ENCODE results near the gene KCNN1.
A peak's percentile ranks its signal among the peaks of the same experiment; 100 is the strongest.

Gene KCNN1

DNA sequence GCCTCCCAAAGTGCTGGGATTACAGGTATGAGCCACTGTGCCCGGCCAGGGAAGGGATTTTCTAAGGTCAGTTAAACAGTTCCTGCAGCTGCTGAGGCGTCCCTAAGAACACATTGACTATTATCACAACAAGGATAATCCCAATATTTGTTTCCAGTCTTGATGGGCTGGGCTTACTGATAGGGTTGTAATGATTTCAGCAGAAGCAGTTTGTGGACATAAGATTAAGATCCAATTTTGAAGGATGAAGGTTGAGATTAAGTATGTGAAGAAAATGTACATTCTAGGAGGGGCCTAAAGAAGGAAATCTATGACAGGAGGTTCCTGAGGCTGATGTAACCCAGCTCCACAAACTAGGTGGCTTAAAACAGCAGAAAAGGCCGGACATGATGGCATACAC lies 44.8 kb upstream of the KCNN1 start:
- Histone ChIP-seq H3K23ac (ENCODE audit: low read length in 2 of 2) (no peak overlapping the region), H3K27ac (ENCODE audit: low read length, poor library complexity, severe bottlenecking) (no peak overlapping the region), H3K27me3 (ENCODE audit: control insufficient read depth in 1 of 2, insufficient read depth in 1 of 2, low read length in 2 of 2) (peaks cover 0 to 21% of the 10 kb centered on the region in 2 experiments), H2BK120ac (ENCODE audit: low read depth, low read length) (no peak overlapping the region), H2BK5ac (ENCODE audit: low read depth, low read length, poor library complexity, severe bottlenecking) (no peak overlapping the region), H3K4me1 (ENCODE audit: control insufficient read depth, insufficient read depth, low read depth, low read length) (no peaks in the 10 kb centered on the region), H3K4me2 (ENCODE audit: low read length, poor library complexity, severe bottlenecking) (no peak overlapping the region), H2BK12ac (ENCODE audit: low read length in 2 of 2) (no peak overlapping the region), H4K91ac (ENCODE audit: low read length) (no peak overlapping the region), H3K9ac (ENCODE audit: low read length) (no peak overlapping the region), H3K4ac (ENCODE audit: low read depth in 1 of 2, low read length in 2 of 2) (no peak overlapping the region), H4K8ac (ENCODE audit: low read length) (no peak overlapping the region), H3K4me3 (ENCODE audit: insufficient read depth in 1 of 2, low read depth in 1 of 2, low read length in 2 of 2) (no peak overlapping the region), H3K9me3 (ENCODE audit: control insufficient read depth, low read length) (peaks cover 3% of the 10 kb centered on the region), H2AFZ (ENCODE audit: low read depth, low read length) (no peak overlapping the region), H3K18ac (ENCODE audit: low read depth in 1 of 2, low read length in 2 of 2) (no peak overlapping the region), H2BK15ac (ENCODE audit: low read depth, poor library complexity, severe bottlenecking) (no peak overlapping the region), H2AK5ac (ENCODE audit: low read length, severe bottlenecking) (no peak overlapping the region), H3K79me1 (replicated peaks; ENCODE audit: low read length, poor library complexity, severe bottlenecking) (no peaks in the 10 kb centered on the region), H3K14ac (ENCODE audit: low read length in 2 of 2) (no peak overlapping the region), H3K36me3 (ENCODE audit: control insufficient read depth in 1 of 2, insufficient read depth in 2 of 2, low read depth in 1 of 2, low read length in 2 of 2) (no peaks in the 10 kb centered on the region)
- WGBS = 56% methylated on average over 3 of the region's 3 CpGs
- no peak for DNase-seq

GRCh38 chr19:17926044-17926443 lies 40.9 kb upstream of the KCNN1 start:
- no peak overlapping the region for H3K18ac ChIP-seq (ENCODE audit: low read depth in 1 of 2, low read length in 2 of 2)
- no peak overlapping the region for H3K4me2 ChIP-seq (ENCODE audit: low read length, poor library complexity, severe bottlenecking)
- no peak overlapping the region for H3K4ac ChIP-seq (ENCODE audit: low read depth in 1 of 2, low read length in 2 of 2)
- H2BK12ac ChIP-seq (ENCODE audit: low read length in 2 of 2) = no peak overlapping the region
- no peaks in the 10 kb centered on the region for H3K9me3 ChIP-seq (ENCODE audit: control insufficient read depth, low read length)
- peaks cover 0 to 21% of the 10 kb centered on the region in 2 experiments for H3K27me3 ChIP-seq (ENCODE audit: control insufficient read depth in 1 of 2, insufficient read depth in 1 of 2, low read length in 2 of 2)
- no peaks in the 10 kb centered on the region for H3K36me3 ChIP-seq (ENCODE audit: control insufficient read depth in 1 of 2, insufficient read depth in 2 of 2, low read depth in 1 of 2, low read length in 2 of 2)
- no peak for DNase-seq
- no peak overlapping the region for H2BK5ac ChIP-seq (ENCODE audit: low read depth, low read length, poor library complexity, severe bottlenecking)
- H4K91ac ChIP-seq (ENCODE audit: low read length) = no peak overlapping the region
- WGBS = 73% methylated on average over 4 of the region's 4 CpGs
- no peak overlapping the region for H3K4me3 ChIP-seq (ENCODE audit: insufficient read depth in 1 of 2, low read depth in 1 of 2, low read length in 2 of 2)
- H2BK120ac ChIP-seq (ENCODE audit: low read depth, low read length) = no peak overlapping the region
- no peak overlapping the region for H3K9ac ChIP-seq (ENCODE audit: low read length)
- no peak overlapping the region for H3K23ac ChIP-seq (ENCODE audit: low read length in 2 of 2)
- no peaks in the 10 kb centered on the region for H3K4me1 ChIP-seq (ENCODE audit: control insufficient read depth, insufficient read depth, low read depth, low read length)
- no peaks in the 10 kb centered on the region for H3K79me1 ChIP-seq (replicated peaks; ENCODE audit: low read length, poor library complexity, severe bottlenecking)
- no peak overlapping the region for H3K27ac ChIP-seq (ENCODE audit: low read length, poor library complexity, severe bottlenecking)
- no peak overlapping the region for H2AFZ ChIP-seq (ENCODE audit: low read depth, low read length)
- H2BK15ac ChIP-seq (ENCODE audit: low read depth, poor library complexity, severe bottlenecking) = no peak overlapping the region
- no peak overlapping the region for H4K8ac ChIP-seq (ENCODE audit: low read length)
- no peak overlapping the region for H3K14ac ChIP-seq (ENCODE audit: low read length in 2 of 2)
- H2AK5ac ChIP-seq (ENCODE audit: low read length, severe bottlenecking) = no peak overlapping the region

DNA sequence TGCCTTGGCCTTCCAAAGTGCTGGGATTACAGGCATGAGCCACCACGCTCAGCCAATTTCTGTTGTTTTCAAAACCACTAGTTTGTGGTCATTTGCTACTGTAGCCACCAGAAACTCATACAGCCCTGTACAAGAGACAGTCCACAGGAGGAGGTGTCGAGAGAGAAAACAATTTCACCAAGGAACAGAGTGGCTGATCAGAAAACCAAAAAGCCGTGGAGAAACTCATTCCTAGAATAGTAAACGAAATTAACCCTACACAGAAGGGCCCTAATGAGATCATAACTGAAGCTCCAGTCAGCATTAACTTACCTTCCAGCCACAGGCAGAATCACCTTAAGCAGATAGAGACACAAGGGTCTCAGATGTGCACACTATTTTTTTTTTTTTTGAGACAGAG lies 37.9 kb upstream of the KCNN1 start:
- no peak overlapping the region for H3K4me2 ChIP-seq (ENCODE audit: low read length, poor library complexity, severe bottlenecking)
- H3K9ac ChIP-seq (ENCODE audit: low read length) = no peak overlapping the region
- H3K27me3 ChIP-seq (ENCODE audit: control insufficient read depth in 1 of 2, insufficient read depth in 1 of 2, low read length in 2 of 2) = peaks cover 0 to 17% of the 10 kb centered on the region in 2 experiments
- no peak for DNase-seq
- H2AK5ac ChIP-seq (ENCODE audit: low read length, severe bottlenecking) = no peak overlapping the region
- no peak overlapping the region for H2BK5ac ChIP-seq (ENCODE audit: low read depth, low read length, poor library complexity, severe bottlenecking)
- WGBS = 80% methylated on average over 4 of the region's 4 CpGs
- no peaks in the 10 kb centered on the region for H3K36me3 ChIP-seq (ENCODE audit: control insufficient read depth in 1 of 2, insufficient read depth in 2 of 2, low read depth in 1 of 2, low read length in 2 of 2)
- H3K14ac ChIP-seq (ENCODE audit: low read length in 2 of 2) = no peak overlapping the region
- H4K8ac ChIP-seq (ENCODE audit: low read length) = no peak overlapping the region
- H2BK120ac ChIP-seq (ENCODE audit: low read depth, low read length) = no peak overlapping the region
- no peak overlapping the region for H3K18ac ChIP-seq (ENCODE audit: low read depth in 1 of 2, low read length in 2 of 2)
- H3K79me1 ChIP-seq (replicated peaks; ENCODE audit: low read length, poor library complexity, severe bottlenecking) = peaks cover 11% of the 10 kb centered on the region
- H4K91ac ChIP-seq (ENCODE audit: low read length) = no peak overlapping the region
- no peak overlapping the region for H3K23ac ChIP-seq (ENCODE audit: low read length in 2 of 2)
- H3K4ac ChIP-seq (ENCODE audit: low read depth in 1 of 2, low read length in 2 of 2) = no peak overlapping the region
- H3K27ac ChIP-seq (ENCODE audit: low read length, poor library complexity, severe bottlenecking) = no peak overlapping the region
- no peak overlapping the region for H2AFZ ChIP-seq (ENCODE audit: low read depth, low read length)
- H3K4me1 ChIP-seq (ENCODE audit: control insufficient read depth, insufficient read depth, low read depth, low read length) = peaks cover 12% of the 10 kb centered on the region
- H2BK12ac ChIP-seq (ENCODE audit: low read length in 2 of 2) = no peak overlapping the region
- no peak overlapping the region for H2BK15ac ChIP-seq (ENCODE audit: low read depth, poor library complexity, severe bottlenecking)
- H3K9me3 ChIP-seq (ENCODE audit: control insufficient read depth, low read length) = no peaks in the 10 kb centered on the region
- H3K4me3 ChIP-seq (ENCODE audit: insufficient read depth in 1 of 2, low read depth in 1 of 2, low read length in 2 of 2) = no peak overlapping the region

DNA sequence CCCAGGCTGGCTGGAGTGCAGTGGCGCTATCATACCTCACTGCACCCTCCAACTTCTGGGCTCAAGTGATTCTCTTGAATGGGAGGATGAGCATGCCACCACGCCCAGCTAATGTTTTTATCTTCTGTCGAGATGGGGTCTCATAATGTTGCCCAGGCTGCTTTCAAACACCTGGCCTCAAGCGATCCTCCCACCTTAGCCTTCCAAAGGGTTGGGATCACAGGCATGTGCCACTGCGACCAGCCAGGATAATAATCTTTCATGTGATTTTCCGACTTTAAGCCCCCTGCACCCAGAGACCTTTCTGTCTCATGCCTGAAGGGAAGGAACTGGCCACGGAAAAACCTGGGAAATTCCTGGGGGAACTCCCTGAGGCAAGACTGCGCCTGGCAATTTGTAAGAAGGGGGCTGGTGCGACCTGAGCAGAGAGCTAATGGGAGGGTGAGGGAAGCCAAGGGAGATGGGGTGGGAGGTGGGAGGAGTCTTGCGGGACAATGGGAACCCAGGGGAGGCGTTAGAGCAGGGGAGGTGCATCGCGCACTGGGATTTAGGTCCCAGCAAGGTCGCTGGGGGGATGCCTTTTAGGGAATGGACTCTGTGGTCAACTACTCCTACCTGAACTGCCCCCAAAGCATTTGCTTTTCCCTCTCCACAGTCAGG lies 35.2 kb upstream of the KCNN1 start:
- peaks cover 0 to 10% of the 10 kb centered on the region in 2 experiments for H3K36me3 ChIP-seq (ENCODE audit: control insufficient read depth in 1 of 2, insufficient read depth in 2 of 2, low read depth in 1 of 2, low read length in 2 of 2)
- H3K23ac ChIP-seq (ENCODE audit: low read length in 2 of 2) = no peak overlapping the region
- H2BK120ac ChIP-seq (ENCODE audit: low read depth, low read length) = no peak overlapping the region
- no peak overlapping the region for H2AFZ ChIP-seq (ENCODE audit: low read depth, low read length)
- H3K18ac ChIP-seq (ENCODE audit: low read depth in 1 of 2, low read length in 2 of 2) = no peak overlapping the region
- H2AK5ac ChIP-seq (ENCODE audit: low read length, severe bottlenecking) = no peak overlapping the region
- peak overlapping the region; percentile 95 for H3K9ac ChIP-seq (ENCODE audit: low read length)
- H3K27ac ChIP-seq (ENCODE audit: low read length, poor library complexity, severe bottlenecking) = no peak overlapping the region
- H3K9me3 ChIP-seq (ENCODE audit: control insufficient read depth, low read length) = no peaks in the 10 kb centered on the region
- WGBS = 62% methylated on average over 10 of the region's 14 CpGs
- peaks cover 27% of the 10 kb centered on the region for H3K79me1 ChIP-seq (replicated peaks; ENCODE audit: low read length, poor library complexity, severe bottlenecking)
- H3K4ac ChIP-seq (ENCODE audit: low read depth in 1 of 2, low read length in 2 of 2) = no peak overlapping the region
- H3K4me2 ChIP-seq (ENCODE audit: low read length, poor library complexity, severe bottlenecking) = no peak overlapping the region
- no peak overlapping the region for H2BK15ac ChIP-seq (ENCODE audit: low read depth, poor library complexity, severe bottlenecking)
- peak overlapping the region; percentile 65 for H4K8ac ChIP-seq (ENCODE audit: low read length)
- no peak overlapping the region for H2BK5ac ChIP-seq (ENCODE audit: low read depth, low read length, poor library complexity, severe bottlenecking)
- H3K27me3 ChIP-seq (ENCODE audit: control insufficient read depth in 1 of 2, insufficient read depth in 1 of 2, low read length in 2 of 2) = peaks cover 0 to 6% of the 10 kb centered on the region in 2 experiments
- H3K4me3 ChIP-seq (ENCODE audit: insufficient read depth in 1 of 2, low read depth in 1 of 2, low read length in 2 of 2) = peak overlapping the region in 1 of 2 experiments; percentile 90
- H3K14ac ChIP-seq (ENCODE audit: low read length in 2 of 2) = no peak overlapping the region
- H3K4me1 ChIP-seq (ENCODE audit: control insufficient read depth, insufficient read depth, low read depth, low read length) = peaks cover 12% of the 10 kb centered on the region
- no peak overlapping the region for H2BK12ac ChIP-seq (ENCODE audit: low read length in 2 of 2)
- peak; percentile 49 for DNase-seq
- no peak overlapping the region for H4K91ac ChIP-seq (ENCODE audit: low read length)

All from mesenchymal stem cell (in vitro differentiated cells and primary cell).